Prostate gland (tissue), 2 donors: ENCODE data around the gene IFI30.

Experiments
- POLR2A ChIP-seq: fragments of 450-650 bp; IDR thresholded peaks from one replicate; pipeline ENCODE4 v1.6.1; 2016; ENCODE audit warnings: antibody characterized with exemption, mild to moderate bottlenecking
- POLR2AphosphoS5 ChIP-seq: sonication (generic); formaldehyde crosslinking; IDR thresholded peaks from one replicate; pipeline ENCODE4 v1.6.1; 2017; ENCODE audit warnings: antibody characterized with exemption
- TF ChIP-seq, protein P1 (sequence below), 4 experiments: fragments of 200-600 bp in 2 of 4; fragments of 450-650 bp in 2 of 4; sonication (generic) in 2 of 4; IDR thresholded peaks; 1 replicate in 3 of 4; 2 replicates in 1 of 4; pipeline ENCODE4 v1.5.1; 2016 to 2019; ENCODE audit warnings: antibody characterized with exemption in 4 of 4, mild to moderate bottlenecking in 2 of 4, moderate library complexity in 2 of 4

DNA sequence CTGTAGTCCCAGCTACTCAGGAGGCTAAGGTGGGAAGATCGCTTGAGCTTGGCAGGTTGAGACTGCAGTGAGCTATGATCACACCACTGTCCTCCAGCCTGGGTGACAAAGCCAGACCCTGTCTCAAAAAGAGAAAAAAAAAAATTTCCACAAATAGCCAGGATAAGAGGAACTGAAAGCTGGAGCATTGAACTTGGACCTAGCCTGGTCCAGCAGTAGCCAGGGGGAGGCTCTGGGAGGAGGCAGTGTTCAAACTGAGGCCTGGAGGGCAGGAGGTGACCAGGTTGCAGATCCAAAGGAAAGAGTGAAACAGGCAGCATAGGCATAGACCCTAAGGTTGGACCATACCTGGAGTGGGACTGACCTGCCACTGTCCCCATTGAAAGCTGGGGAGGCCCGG, 47.5 kb upstream of the IFI30 start:
- TF ChIP-seq POLR2A (no peak), POLR2AphosphoS5 (no peak)
- TF ChIP-seq, protein P1, sequence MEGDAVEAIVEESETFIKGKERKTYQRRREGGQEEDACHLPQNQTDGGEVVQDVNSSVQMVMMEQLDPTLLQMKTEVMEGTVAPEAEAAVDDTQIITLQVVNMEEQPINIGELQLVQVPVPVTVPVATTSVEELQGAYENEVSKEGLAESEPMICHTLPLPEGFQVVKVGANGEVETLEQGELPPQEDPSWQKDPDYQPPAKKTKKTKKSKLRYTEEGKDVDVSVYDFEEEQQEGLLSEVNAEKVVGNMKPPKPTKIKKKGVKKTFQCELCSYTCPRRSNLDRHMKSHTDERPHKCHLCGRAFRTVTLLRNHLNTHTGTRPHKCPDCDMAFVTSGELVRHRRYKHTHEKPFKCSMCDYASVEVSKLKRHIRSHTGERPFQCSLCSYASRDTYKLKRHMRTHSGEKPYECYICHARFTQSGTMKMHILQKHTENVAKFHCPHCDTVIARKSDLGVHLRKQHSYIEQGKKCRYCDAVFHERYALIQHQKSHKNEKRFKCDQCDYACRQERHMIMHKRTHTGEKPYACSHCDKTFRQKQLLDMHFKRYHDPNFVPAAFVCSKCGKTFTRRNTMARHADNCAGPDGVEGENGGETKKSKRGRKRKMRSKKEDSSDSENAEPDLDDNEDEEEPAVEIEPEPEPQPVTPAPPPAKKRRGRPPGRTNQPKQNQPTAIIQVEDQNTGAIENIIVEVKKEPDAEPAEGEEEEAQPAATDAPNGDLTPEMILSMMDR (IDR thresholded peaks at IDR 0.05): no peak
